Adrenal gland (tissue), 5 donors: Measurements from ENCODE around the gene DPP10.

Experiments
- CTCF ChIP-seq, 6 experiments: fragments of 450-650 bp in 4 of 6; fragments of 200-600 bp in 2 of 6; sonication (generic) in 1 of 6; IDR thresholded peaks; 1 replicate in 5 of 6; 2 replicates in 1 of 6; pipeline versions ENCODE4 v1.5.1 to v1.8.0; 2016 to 2021; ENCODE audit warnings: antibody characterized with exemption in 6 of 6, mild to moderate bottlenecking in 2 of 6, moderate library complexity in 1 of 6
- POLR2A ChIP-seq, 2 donors: fragments of 450-650 bp; IDR thresholded peaks; one replicate each; pipeline ENCODE4 v1.6.1; 2017; ENCODE audit warnings: antibody characterized with exemption in 2 of 2, mild to moderate bottlenecking in 2 of 2, moderate library complexity in 1 of 2
- donor health status: DM: no; HTN: no; CAD: no.

DNA sequence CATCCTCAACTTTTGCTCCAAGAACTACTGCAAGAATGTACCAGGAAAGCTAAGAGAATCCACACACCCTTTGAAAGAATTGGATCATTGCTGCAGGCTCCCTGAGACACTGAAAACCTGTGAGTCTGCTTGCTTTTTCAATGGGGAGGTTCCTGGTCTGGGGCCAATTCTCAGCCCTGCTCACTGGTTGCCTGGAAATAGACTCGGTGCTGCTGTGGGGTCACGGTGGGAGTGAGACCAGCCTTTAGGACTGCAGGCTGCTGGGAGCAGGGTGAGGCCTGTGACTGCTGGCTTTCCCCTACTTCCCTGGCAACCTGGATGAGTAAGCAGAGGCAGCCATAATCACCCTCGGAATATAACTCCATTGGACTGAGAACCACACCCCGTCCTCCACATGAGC, 569.3 kb downstream of the DPP10 start:
- no peak for TF ChIP-seq CTCF (IDR thresholded peaks at IDR 0.05)
- TF ChIP-seq POLR2A (IDR thresholded peaks at IDR 0.05): no peak
